Panc1 (cell line): Measurements from ENCODE around the gene PRR5L. TPM values are rescaled to one million over a fixed set of nuclear protein-coding genes. Genes with fewer than 3 reads are reported as not detected.

ENCODE experiments used
- ATAC-seq: fragments of 200-7000 bp; cut with Tn5 transposase; 2 replicates; pipeline ENCODE4 v1.9.1; 2020; ENCODE audit warnings: mild to moderate bottlenecking, moderate library complexity
- BruUV-seq: library from RNA; stranded (reverse); fragments of 400-500 nt; replicated peaks from 2 replicates; lab custom pipeline; 2021; lab: Mats Ljungman, UMichigan
- CTCF ChIA-PET: fragments of 300-600 bp; sonication (Branson Sonifier 250); formaldehyde crosslinking; loops from one replicate; lab custom pipeline; 2022; ENCODE audit warnings: antibody characterized with exemption; lab: Charles Lee
- POLR2A ChIA-PET: fragments of 300-600 bp; sonication (Branson Sonifier 250); formaldehyde crosslinking; loops from one replicate; lab custom pipeline; 2022; ENCODE audit warnings: antibody characterized with exemption; lab: Charles Lee
- DNase-seq: peaks from one replicate; pipeline ENCODE4 v3.0.0-alpha.2; 2010; ENCODE audit warnings: low read depth, low spot score
- H3K27ac ChIP-seq: 2 replicates; pipeline ENCODE4 v1.5.1; 2011; ENCODE audit warnings: mild to moderate bottlenecking, low read length, inconsistent platforms
- H3K27me3 ChIP-seq: fragments of 200-500 bp; sonication (Bioruptor generic); 2 replicates; pipeline ENCODE4 v1.6.0; 2014; ENCODE audit warnings: low read length, inconsistent platforms; ENCODE audit not compliant: control insufficient read depth, insufficient read depth
- H3K36me3 ChIP-seq: fragments of 200-500 bp; sonication (Bioruptor generic); 2 replicates; pipeline ENCODE4 v1.5.1; 2014; ENCODE audit warnings: inconsistent platforms, mild to moderate bottlenecking, low read length, moderate library complexity; ENCODE audit not compliant: control insufficient read depth, insufficient read depth
- H3K4me1 ChIP-seq: 2 replicates; pipeline ENCODE4 v1.5.1; 2011; ENCODE audit warnings: inconsistent platforms, mild to moderate bottlenecking, low read length, moderate library complexity; ENCODE audit not compliant: control insufficient read depth, insufficient read depth
- H3K4me3 ChIP-seq, 2 experiments: 2 replicates each; pipeline ENCODE4 v1.5.1; 2011 to 2012; ENCODE audit warnings: low read depth in 2 of 2, low read length in 2 of 2, mild to moderate bottlenecking in 2 of 2, inconsistent platforms in 1 of 2, moderate library complexity in 1 of 2
- H3K9me3 ChIP-seq: fragments of 200-500 bp; sonication (Bioruptor generic); 2 replicates; pipeline ENCODE4 v1.5.1; 2014; ENCODE audit warnings: low read depth, mild to moderate bottlenecking, inconsistent platforms, low read length, moderate library complexity; ENCODE audit not compliant: control insufficient read depth, insufficient read depth
- CTCF ChIP-seq: fragments of 450-650 bp; IDR thresholded peaks from 2 replicates; pipeline ENCODE4 v1.5.1; 2017; ENCODE audit warnings: mild to moderate bottlenecking
- POLR2AphosphoS5 ChIP-seq: IDR thresholded peaks from 2 replicates; pipeline ENCODE4 v1.6.1; 2012; ENCODE audit warnings: mild to moderate bottlenecking, low read depth, low read length, moderate library complexity
- REST ChIP-seq, 2 experiments: IDR thresholded peaks; 2 replicates each; pipeline ENCODE4 v1.6.1; 2011 to 2012; ENCODE audit warnings: low read depth in 2 of 2, control low read depth in 1 of 2, low read length in 1 of 2, mild to moderate bottlenecking in 1 of 2, moderate library complexity in 1 of 2; ENCODE audit not compliant: insufficient read depth in 1 of 2
- SIN3A ChIP-seq: IDR thresholded peaks from 2 replicates; pipeline ENCODE4 v1.6.1; 2012; ENCODE audit warnings: low read depth, mild to moderate bottlenecking, low read length, moderate library complexity, borderline replicate concordance; ENCODE audit not compliant: insufficient read depth
- TCF7L2 ChIP-seq: IDR thresholded peaks from 2 replicates; pipeline ENCODE4 v1.6.1; 2011; ENCODE audit warnings: mild to moderate bottlenecking, low read depth, low read length, inconsistent platforms
- in situ Hi-C: cut with HindIII; loops from 2 replicates; pipeline ENCODE4 v1.10.0; 2016; ENCODE audit warnings: low sequenced_read_pairs, low pct_unique_long_range_greater_than_20kb
- intact Hi-C: fragments of 100-400 bp; cut with micrococcal nuclease; formaldehyde crosslinking; loops from one replicate; pipeline ENCODE4 v1.10.0; 2022; ENCODE audit not compliant: unreplicated experiment
- total RNA-seq: library from RNA; stranded (reverse); gene quantifications from one replicate; pipeline ENCODE4 v1.2.1, GENCODE V29; 2021; ENCODE audit not compliant: unreplicated experiment

PRR5L gene
- total RNA-seq, 1 experiment from 2014 or later = 0.36 TPM

- Histone ChIP-seq H3K4me1 (no peaks in the 10 kb centered on the region), H3K27ac (no peak overlapping the region), H3K9me3 (no peaks in the 10 kb centered on the region), H3K27me3 (no peaks in the 10 kb centered on the region; the same call in 1 of the 2 replicates), H3K36me3 (no peaks in the 10 kb centered on the region), H3K4me3 (no peak overlapping the region)
- no TSS peak for BruUV-seq
- ATAC-seq (no peak), DNase-seq (no peak)
- CTCF ChIA-PET = no interaction called here
- TF ChIP-seq TCF7L2 (no peak), POLR2AphosphoS5 (no peak), REST (IDR thresholded peaks at IDR 0.05; ENCODE audit: insufficient read depth in 1 of 2, low read depth in 2 of 2, low read length in 1 of 2) (no peak), CTCF (no peak), SIN3A (no peak)
- in situ Hi-C loops = no loop called here
- POLR2A ChIA-PET = interaction anchor here (0.5 kb wide), 1 partner anchor 27 kb away, joined by 4 read pairs; no protein-coding TSS in a partner anchor
- intact Hi-C loops = no loop called here
Measured at GRCh38 chr11:36402568-36403170, 106.6 kb downstream of the PRR5L start.

GRCh38 chr11:36403661-36404060 is 107.6 kb downstream of the PRR5L start:
- H3K36me3 ChIP-seq = no peaks in the 10 kb centered on the region
- no peak for ATAC-seq
- CTCF ChIA-PET = no interaction called here
- no peak overlapping the region for H3K27ac ChIP-seq
- no peak for DNase-seq
- H3K9me3 ChIP-seq = no peaks in the 10 kb centered on the region
- no peaks in the 10 kb centered on the region for H3K4me1 ChIP-seq
- POLR2A ChIA-PET = interaction anchor here (0.5 to 0.6 kb wide), 2 partner anchors 12 to 28 kb away, joined by 4 to 6 read pairs; no protein-coding TSS in a partner anchor
- TF ChIP-seq CTCF (no peak), REST (IDR thresholded peaks at IDR 0.05; ENCODE audit: insufficient read depth in 1 of 2, low read depth in 2 of 2, low read length in 1 of 2) (no peak), TCF7L2 (no peak), POLR2AphosphoS5 (no peak), SIN3A (no peak)
- no peak overlapping the region for H3K4me3 ChIP-seq
- intact Hi-C loops = no loop called here
- in situ Hi-C loops = no loop called here
- no peaks in the 10 kb centered on the region; the same call in 1 of the 2 replicates for H3K27me3 ChIP-seq
- no TSS peak for BruUV-seq
